ENCODE results near the gene SMG1.

Gene SMG1

DNA sequence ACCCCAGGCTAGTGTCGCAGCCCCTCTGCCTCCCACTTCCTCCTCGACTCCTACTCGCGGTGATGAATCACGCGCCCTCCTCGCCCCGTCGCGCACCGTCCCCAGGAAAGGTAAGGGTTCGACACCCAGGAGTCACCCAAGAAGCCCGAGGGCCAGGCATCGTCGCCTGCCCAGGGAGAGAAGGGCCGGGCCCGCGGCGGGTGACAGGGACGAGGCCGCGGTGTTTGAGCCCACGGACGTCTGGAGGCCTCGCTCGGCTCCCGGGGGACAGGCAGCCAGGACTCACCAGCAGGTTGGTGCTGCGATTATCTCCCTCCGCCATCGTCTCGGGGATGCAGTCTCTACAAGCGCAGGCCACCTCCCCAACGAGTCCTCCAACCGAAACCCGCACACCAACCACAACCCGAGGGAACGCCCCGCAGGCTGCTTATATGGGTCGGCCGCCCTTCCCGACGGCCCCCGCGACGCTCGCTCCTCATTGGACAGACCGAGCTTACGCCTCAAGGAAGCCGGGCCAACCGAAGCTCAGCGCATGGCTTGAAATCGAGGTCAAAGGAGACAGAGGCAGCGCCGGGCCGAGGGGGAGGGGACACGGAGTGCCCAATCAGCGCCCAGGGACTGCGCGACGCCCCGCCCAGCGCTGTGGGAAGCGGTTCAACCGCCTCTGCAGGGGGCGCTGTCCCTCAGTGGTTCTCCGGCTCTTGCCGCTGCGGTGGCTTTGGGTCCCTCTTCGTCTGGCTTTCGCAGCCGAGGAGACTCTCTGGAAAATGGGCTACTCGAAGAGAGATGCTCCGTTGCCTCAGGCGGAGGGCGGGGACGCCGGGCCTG, 124.8 kb downstream of the SMG1 start, which contains the start of gene ARL6IP1 (continued):
- TF ChIP-seq, protein P1, sequence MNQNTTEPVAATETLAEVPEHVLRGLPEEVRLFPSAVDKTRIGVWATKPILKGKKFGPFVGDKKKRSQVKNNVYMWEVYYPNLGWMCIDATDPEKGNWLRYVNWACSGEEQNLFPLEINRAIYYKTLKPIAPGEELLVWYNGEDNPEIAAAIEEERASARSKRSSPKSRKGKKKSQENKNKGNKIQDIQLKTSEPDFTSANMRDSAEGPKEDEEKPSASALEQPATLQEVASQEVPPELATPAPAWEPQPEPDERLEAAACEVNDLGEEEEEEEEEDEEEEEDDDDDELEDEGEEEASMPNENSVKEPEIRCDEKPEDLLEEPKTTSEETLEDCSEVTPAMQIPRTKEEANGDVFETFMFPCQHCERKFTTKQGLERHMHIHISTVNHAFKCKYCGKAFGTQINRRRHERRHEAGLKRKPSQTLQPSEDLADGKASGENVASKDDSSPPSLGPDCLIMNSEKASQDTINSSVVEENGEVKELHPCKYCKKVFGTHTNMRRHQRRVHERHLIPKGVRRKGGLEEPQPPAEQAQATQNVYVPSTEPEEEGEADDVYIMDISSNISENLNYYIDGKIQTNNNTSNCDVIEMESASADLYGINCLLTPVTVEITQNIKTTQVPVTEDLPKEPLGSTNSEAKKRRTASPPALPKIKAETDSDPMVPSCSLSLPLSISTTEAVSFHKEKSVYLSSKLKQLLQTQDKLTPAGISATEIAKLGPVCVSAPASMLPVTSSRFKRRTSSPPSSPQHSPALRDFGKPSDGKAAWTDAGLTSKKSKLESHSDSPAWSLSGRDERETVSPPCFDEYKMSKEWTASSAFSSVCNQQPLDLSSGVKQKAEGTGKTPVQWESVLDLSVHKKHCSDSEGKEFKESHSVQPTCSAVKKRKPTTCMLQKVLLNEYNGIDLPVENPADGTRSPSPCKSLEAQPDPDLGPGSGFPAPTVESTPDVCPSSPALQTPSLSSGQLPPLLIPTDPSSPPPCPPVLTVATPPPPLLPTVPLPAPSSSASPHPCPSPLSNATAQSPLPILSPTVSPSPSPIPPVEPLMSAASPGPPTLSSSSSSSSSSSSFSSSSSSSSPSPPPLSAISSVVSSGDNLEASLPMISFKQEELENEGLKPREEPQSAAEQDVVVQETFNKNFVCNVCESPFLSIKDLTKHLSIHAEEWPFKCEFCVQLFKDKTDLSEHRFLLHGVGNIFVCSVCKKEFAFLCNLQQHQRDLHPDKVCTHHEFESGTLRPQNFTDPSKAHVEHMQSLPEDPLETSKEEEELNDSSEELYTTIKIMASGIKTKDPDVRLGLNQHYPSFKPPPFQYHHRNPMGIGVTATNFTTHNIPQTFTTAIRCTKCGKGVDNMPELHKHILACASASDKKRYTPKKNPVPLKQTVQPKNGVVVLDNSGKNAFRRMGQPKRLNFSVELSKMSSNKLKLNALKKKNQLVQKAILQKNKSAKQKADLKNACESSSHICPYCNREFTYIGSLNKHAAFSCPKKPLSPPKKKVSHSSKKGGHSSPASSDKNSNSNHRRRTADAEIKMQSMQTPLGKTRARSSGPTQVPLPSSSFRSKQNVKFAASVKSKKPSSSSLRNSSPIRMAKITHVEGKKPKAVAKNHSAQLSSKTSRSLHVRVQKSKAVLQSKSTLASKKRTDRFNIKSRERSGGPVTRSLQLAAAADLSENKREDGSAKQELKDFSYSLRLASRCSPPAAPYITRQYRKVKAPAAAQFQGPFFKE (tag by site-specific recombination; IDR thresholded peaks at IDR 0.05; ENCODE audit: borderline replicate concordance) = no peak
- TF ChIP-seq ZNF555 (tag by site-specific recombination; conservative IDR thresholded peaks at IDR 0.05) (no peak), SP3 (tag by site-specific recombination; IDR thresholded peaks at IDR 0.05) (peak; percentile 97), REPIN1 (tag by site-specific recombination; IDR thresholded peaks at IDR 0.05; ENCODE audit: low read depth) (0 out of 2 replicates have a peak, but pooled peaks have one; percentile 23), ZNF664 (tag by site-specific recombination; IDR thresholded peaks at IDR 0.05) (no peak), ZNF184 (tag by site-specific recombination; IDR thresholded peaks at IDR 0.05) (peak; percentile 74; the same call in 1 of the 2 replicates), ZNF544 (tag by site-specific recombination; IDR thresholded peaks at IDR 0.05) (no peak), HOXD13 (CRISPR knock-in tag; IDR thresholded peaks at IDR 0.05; ENCODE audit: borderline replicate concordance) (peak; percentile 44; the same call in 1 of the 2 replicates), ZBTB7A (tag by site-specific recombination; IDR thresholded peaks at IDR 0.05; ENCODE audit: low read depth) (peak; percentile 86), ZNF677 (tag by site-specific recombination; IDR thresholded peaks at IDR 0.05) (no peak), ZNF354C (tag by site-specific recombination; IDR thresholded peaks at IDR 0.05; ENCODE audit: borderline replicate concordance, low read depth) (no peak), ZNF391 (tag by site-specific recombination; IDR thresholded peaks at IDR 0.05; ENCODE audit: borderline replicate concordance, low read depth) (peak; percentile 91), WT1 (tag by site-specific recombination; IDR thresholded peaks at IDR 0.05) (peak; percentile 28; the same call in 1 of the 2 replicates), ZSCAN30 (tag by site-specific recombination; IDR thresholded peaks at IDR 0.05) (peak; percentile 81), TRIM28 (IDR thresholded peaks at IDR 0.05; ENCODE audit: borderline replicate concordance, low read length) (no peak), OVOL3 (tag by site-specific recombination; IDR thresholded peaks at IDR 0.05) (peak; percentile 49), KLF1 (tag by site-specific recombination; IDR thresholded peaks at IDR 0.05) (peak; percentile 93), ZNF341 (tag by site-specific recombination; IDR thresholded peaks at IDR 0.05; ENCODE audit: low read depth) (peak; percentile 73), ZNF169 (tag by site-specific recombination; IDR thresholded peaks at IDR 0.05) (no peak), ZBTB17 (tag by site-specific recombination; IDR thresholded peaks at IDR 0.05) (peak; percentile 76), ZNF350 (tag by site-specific recombination; IDR thresholded peaks at IDR 0.05) (no peak), ZNF175 (tag by site-specific recombination; IDR thresholded peaks at IDR 0.05) (no peak), SALL2 (tag by site-specific recombination; IDR thresholded peaks at IDR 0.05; ENCODE audit: borderline replicate concordance) (no peak), GLIS2 (tag by site-specific recombination; IDR thresholded peaks at IDR 0.05) (peak; percentile 89)
- TF ChIP-seq, protein P2, sequence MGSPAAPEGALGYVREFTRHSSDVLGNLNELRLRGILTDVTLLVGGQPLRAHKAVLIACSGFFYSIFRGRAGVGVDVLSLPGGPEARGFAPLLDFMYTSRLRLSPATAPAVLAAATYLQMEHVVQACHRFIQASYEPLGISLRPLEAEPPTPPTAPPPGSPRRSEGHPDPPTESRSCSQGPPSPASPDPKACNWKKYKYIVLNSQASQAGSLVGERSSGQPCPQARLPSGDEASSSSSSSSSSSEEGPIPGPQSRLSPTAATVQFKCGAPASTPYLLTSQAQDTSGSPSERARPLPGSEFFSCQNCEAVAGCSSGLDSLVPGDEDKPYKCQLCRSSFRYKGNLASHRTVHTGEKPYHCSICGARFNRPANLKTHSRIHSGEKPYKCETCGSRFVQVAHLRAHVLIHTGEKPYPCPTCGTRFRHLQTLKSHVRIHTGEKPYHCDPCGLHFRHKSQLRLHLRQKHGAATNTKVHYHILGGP (tag by site-specific recombination; IDR thresholded peaks at IDR 0.05) = no peak
- TF ChIP-seq, protein P3, sequence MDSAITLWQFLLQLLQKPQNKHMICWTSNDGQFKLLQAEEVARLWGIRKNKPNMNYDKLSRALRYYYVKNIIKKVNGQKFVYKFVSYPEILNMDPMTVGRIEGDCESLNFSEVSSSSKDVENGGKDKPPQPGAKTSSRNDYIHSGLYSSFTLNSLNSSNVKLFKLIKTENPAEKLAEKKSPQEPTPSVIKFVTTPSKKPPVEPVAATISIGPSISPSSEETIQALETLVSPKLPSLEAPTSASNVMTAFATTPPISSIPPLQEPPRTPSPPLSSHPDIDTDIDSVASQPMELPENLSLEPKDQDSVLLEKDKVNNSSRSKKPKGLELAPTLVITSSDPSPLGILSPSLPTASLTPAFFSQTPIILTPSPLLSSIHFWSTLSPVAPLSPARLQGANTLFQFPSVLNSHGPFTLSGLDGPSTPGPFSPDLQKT (IDR thresholded peaks at IDR 0.05; ENCODE audit: borderline replicate concordance, low read depth, low read length) = no peak
- TF ChIP-seq, protein P4, sequence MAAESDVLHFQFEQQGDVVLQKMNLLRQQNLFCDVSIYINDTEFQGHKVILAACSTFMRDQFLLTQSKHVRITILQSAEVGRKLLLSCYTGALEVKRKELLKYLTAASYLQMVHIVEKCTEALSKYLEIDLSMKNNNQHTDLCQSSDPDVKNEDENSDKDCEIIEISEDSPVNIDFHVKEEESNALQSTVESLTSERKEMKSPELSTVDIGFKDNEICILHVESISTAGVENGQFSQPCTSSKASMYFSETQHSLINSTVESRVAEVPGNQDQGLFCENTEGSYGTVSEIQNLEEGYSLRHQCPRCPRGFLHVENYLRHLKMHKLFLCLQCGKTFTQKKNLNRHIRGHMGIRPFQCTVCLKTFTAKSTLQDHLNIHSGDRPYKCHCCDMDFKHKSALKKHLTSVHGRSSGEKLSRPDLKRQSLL (tag by site-specific recombination; IDR thresholded peaks at IDR 0.05) = no peak; the same call in 1 of the 2 replicates
- TF ChIP-seq, protein P5, sequence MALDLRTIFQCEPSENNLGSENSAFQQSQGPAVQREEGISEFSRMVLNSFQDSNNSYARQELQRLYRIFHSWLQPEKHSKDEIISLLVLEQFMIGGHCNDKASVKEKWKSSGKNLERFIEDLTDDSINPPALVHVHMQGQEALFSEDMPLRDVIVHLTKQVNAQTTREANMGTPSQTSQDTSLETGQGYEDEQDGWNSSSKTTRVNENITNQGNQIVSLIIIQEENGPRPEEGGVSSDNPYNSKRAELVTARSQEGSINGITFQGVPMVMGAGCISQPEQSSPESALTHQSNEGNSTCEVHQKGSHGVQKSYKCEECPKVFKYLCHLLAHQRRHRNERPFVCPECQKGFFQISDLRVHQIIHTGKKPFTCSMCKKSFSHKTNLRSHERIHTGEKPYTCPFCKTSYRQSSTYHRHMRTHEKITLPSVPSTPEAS (tag by site-specific recombination; IDR thresholded peaks at IDR 0.05) = no peak; the same call in 1 of the 2 replicates

All from HEK293 (cell line).